GM21619 (cell line): ENCODE measurements around the gene MELTF.

ENCODE experiments used
- ATAC-seq: cut with Tn5 transposase; IDR thresholded peaks from one replicate; pipeline ENCODE4 v1.9.1; 2021; ENCODE audit not compliant: unreplicated experiment

MELTF gene

GRCh38 chr3:197027151-197027895 is 2.3 kb downstream of the MELTF start:
- ATAC-seq = no peak

- no peak for ATAC-seq
Measured at GRCh38 chr3:197026481-197026866, 3.1 kb downstream of the MELTF start.

GRCh38 chr3:197025736-197026480 is 3.7 kb downstream of the MELTF start:
- ATAC-seq = no peak

GRCh38 chr3:197024881-197025735 is 4.5 kb downstream of the MELTF start:
- no peak for ATAC-seq

GRCh38 chr3:197023998-197024651 is 5.5 kb downstream of the MELTF start:
- no peak for ATAC-seq

GRCh38 chr3:197023241-197023997 is 6.2 kb downstream of the MELTF start:
- ATAC-seq = no peak

GRCh38 chr3:197022405-197023231 is 7.0 kb downstream of the MELTF start:
- no peak for ATAC-seq

- no peak for ATAC-seq
Measured at GRCh38 chr3:197021729-197022404, 7.8 kb downstream of the MELTF start.

GRCh38 chr3:197021231-197021630 is 8.4 kb downstream of the MELTF start:
- no peak for ATAC-seq

- ATAC-seq = no peak
Measured at GRCh38 chr3:197019535-197019934, 10.1 kb downstream of the MELTF start.

- ATAC-seq = no peak
Measured at GRCh38 chr3:197019021-197019420, 10.6 kb downstream of the MELTF start.

- ATAC-seq = no peak
Measured at GRCh38 chr3:197017003-197017402, 12.6 kb downstream of the MELTF start.

GRCh38 chr3:197015790-197016736 is 13.6 kb downstream of the MELTF start:
- no peak for ATAC-seq

- no peak for ATAC-seq
Measured at GRCh38 chr3:197014942-197015575, 14.6 kb downstream of the MELTF start.

GRCh38 chr3:197014024-197014423 is 15.6 kb downstream of the MELTF start:
- ATAC-seq = no peak

GRCh38 chr3:197012540-197012883 is 17.1 kb downstream of the MELTF start:
- ATAC-seq = no peak

- no peak for ATAC-seq
Measured at GRCh38 chr3:197011780-197012539, 17.7 kb downstream of the MELTF start.
